Measurements from ENCODE around the gene UPP1.
A peak's percentile ranks its signal among the peaks of the same experiment; 100 is the strongest.

UPP1 gene

GRCh38 chr7:48094861-48095293 lies 5.8 kb downstream of the UPP1 start:
- H3K4me3 Mint-ChIP-seq = no peak overlapping the region
- intact Hi-C loops (cut with micrococcal nuclease) = no loop called here
- H3K36me3 Mint-ChIP-seq (ENCODE audit: low read depth) = peaks cover 93% of the 10 kb centered on the region

DNA sequence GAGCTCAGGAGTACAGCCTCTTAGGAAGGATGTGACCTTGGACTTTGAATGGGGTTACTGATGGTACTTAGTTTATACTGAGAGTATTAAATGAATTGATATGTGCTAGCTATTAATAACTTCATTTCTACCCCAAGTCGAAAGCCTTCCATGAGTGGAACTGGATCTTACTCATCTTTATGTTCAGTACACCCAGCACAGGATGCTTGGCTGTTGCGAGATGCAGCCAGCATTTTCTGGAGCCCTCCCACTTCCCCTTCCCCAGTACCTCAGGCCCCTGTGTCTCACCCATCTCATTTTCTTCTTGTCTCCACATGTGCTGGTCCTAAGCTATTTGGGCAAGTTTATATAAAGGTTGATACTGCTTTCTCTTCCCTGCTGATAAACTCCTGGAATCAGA lies 7.2 kb downstream of the UPP1 start:
- peak overlapping the region; percentile 2 for H3K4me3 Mint-ChIP-seq
- no peaks in the 10 kb centered on the region for H3K9me3 Mint-ChIP-seq
- peaks cover 86% of the 10 kb centered on the region for H3K4me1 Mint-ChIP-seq (ENCODE audit: low read depth)
- intact Hi-C loops (cut with micrococcal nuclease) = no loop called here
- peaks cover 90% of the 10 kb centered on the region for H3K36me3 Mint-ChIP-seq (ENCODE audit: low read depth)
- H3K27ac Mint-ChIP-seq = peak overlapping the region; percentile 86
- H3K27me3 Mint-ChIP-seq = no peaks in the 10 kb centered on the region

More at GRCh38 chr7:48094861-48095293, 5.8 kb downstream of the UPP1 start:
- Mint-ChIP-seq H3K27ac (peak overlapping the region; percentile 86), H3K27me3 (no peaks in the 10 kb centered on the region), H3K4me1 (ENCODE audit: low read depth) (peaks cover 99% of the 10 kb centered on the region), H3K9me3 (no peaks in the 10 kb centered on the region)

DNA sequence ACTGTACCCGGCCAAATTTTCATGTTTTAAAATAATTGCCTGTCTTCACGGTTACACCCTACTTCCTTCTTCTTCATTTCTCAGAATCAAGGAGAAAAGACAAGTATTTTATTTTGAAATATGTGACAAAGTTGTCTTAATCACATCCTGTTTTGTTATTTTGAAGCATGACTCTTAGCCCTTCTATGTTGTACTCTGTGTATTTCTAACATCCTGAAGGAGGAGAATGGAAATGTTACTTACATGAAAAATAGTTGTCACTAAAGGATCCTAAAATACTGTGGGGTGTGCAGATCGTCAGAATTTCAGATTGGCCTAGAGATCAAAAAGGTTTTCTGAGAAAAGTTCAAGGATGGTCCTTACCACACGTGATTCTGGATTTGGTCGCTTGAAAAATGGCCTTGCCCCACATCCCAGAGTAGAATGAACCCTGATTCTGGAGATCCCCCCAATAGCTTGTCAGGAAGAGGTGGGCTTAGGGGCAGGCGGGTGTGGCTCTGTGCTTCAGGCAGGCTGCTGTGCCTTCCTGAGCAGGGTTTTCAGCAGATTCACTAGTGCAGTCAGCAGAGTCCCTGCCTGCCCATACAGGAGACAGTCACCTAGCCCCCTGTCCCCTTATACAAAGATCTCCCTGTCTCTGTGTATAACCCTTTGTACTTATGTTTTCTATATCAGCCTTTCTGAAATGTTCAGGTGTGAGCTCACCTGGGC lies 8.6 kb downstream of the UPP1 start:
- Mint-ChIP-seq H3K9me3 (no peaks in the 10 kb centered on the region), H3K4me1 (ENCODE audit: low read depth) (peaks cover 77% of the 10 kb centered on the region), H3K4me3 (peak overlapping the region; percentile 51), H3K36me3 (ENCODE audit: low read depth) (peaks cover 90% of the 10 kb centered on the region), H3K27ac (peak overlapping the region; percentile 86), H3K27me3 (no peaks in the 10 kb centered on the region)
- intact Hi-C loops (cut with micrococcal nuclease) = no loop called here

GRCh38 chr7:48098846-48099245 lies 9.8 kb downstream of the UPP1 start:
- peak overlapping the region; percentile 86 for H3K27ac Mint-ChIP-seq
- intact Hi-C loops (cut with micrococcal nuclease) = no loop called here
- H3K4me1 Mint-ChIP-seq (ENCODE audit: low read depth) = peaks cover 66% of the 10 kb centered on the region
- no peaks in the 10 kb centered on the region for H3K27me3 Mint-ChIP-seq
- no peak overlapping the region for H3K4me3 Mint-ChIP-seq
- no peaks in the 10 kb centered on the region for H3K9me3 Mint-ChIP-seq
- peaks cover 90% of the 10 kb centered on the region for H3K36me3 Mint-ChIP-seq (ENCODE audit: low read depth)

GRCh38 chr7:48099781-48100180 lies 10.7 kb downstream of the UPP1 start:
- Mint-ChIP-seq H3K27ac (peak overlapping the region; percentile 86), H3K9me3 (no peaks in the 10 kb centered on the region), H3K4me3 (no peak overlapping the region), H3K4me1 (ENCODE audit: low read depth) (peaks cover 56% of the 10 kb centered on the region), H3K36me3 (ENCODE audit: low read depth) (peaks cover 90% of the 10 kb centered on the region), H3K27me3 (no peaks in the 10 kb centered on the region)
- intact Hi-C loops (cut with micrococcal nuclease) = no loop called here

- Mint-ChIP-seq H3K4me1 (ENCODE audit: low read depth) (peaks cover 41% of the 10 kb centered on the region), H3K27ac (no peak overlapping the region), H3K4me3 (no peak overlapping the region), H3K36me3 (ENCODE audit: low read depth) (peaks cover 90% of the 10 kb centered on the region), H3K27me3 (no peaks in the 10 kb centered on the region), H3K9me3 (no peaks in the 10 kb centered on the region)
- intact Hi-C loops (cut with micrococcal nuclease) = no loop called here
These were observed 12.3 kb downstream of the UPP1 start for GRCh38 chr7:48101352-48101751.

GRCh38 chr7:48101968-48102367 lies 12.9 kb downstream of the UPP1 start:
- intact Hi-C loops (cut with micrococcal nuclease) = no loop called here
- Mint-ChIP-seq H3K27me3 (no peaks in the 10 kb centered on the region), H3K4me1 (ENCODE audit: low read depth) (peaks cover 34% of the 10 kb centered on the region), H3K9me3 (no peaks in the 10 kb centered on the region), H3K4me3 (no peak overlapping the region), H3K27ac (peak overlapping the region; percentile 7), H3K36me3 (ENCODE audit: low read depth) (peaks cover 90% of the 10 kb centered on the region)

DNA sequence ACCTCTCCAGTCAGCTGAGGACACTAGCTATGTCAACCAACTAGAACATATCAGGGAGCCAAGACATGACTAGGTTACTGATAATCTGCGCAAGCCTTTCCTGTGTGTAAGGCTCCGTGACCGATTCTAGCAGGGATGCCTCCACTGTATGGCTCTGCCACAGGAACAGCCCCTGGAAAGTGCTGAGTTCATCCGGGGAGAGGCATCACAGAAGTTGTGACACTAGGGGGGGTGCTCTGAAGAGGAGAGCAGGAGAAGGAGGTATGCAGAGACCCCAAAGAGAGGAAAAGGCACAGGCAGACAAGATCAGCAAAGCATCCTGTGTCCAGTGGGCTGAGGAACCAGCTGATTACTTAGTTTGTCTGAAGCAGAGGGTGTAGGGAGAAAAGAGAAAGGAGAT lies 13.5 kb downstream of the UPP1 start:
- no peaks in the 10 kb centered on the region for H3K9me3 Mint-ChIP-seq
- no peaks in the 10 kb centered on the region for H3K27me3 Mint-ChIP-seq
- H3K27ac Mint-ChIP-seq = peak overlapping the region; percentile 7
- peaks cover 94% of the 10 kb centered on the region for H3K36me3 Mint-ChIP-seq (ENCODE audit: low read depth)
- peaks cover 29% of the 10 kb centered on the region for H3K4me1 Mint-ChIP-seq (ENCODE audit: low read depth)
- intact Hi-C loops (cut with micrococcal nuclease) = no loop called here
- no peak overlapping the region for H3K4me3 Mint-ChIP-seq

DNA sequence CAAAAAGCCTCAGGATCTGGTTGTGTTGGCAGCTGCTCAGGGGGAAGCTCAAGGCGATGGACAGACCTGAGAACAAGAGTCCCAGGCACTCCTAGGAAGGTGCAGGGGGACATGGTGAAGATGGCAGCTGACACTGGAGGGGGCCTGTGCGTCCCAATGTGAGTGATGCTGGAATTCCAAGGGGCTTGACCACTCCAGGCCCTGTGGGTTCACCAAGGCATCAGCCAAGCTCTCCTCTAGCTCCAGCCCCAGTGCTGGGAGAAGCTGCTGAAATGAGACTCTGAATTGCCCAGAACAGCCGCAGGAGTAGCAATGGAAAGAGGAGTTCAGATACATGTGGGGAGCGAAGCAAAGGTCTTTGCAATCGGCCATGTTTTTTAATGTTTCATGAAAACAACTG lies 16.0 kb downstream of the UPP1 start:
- Mint-ChIP-seq H3K27me3 (no peaks in the 10 kb centered on the region), H3K9me3 (no peaks in the 10 kb centered on the region), H3K36me3 (ENCODE audit: low read depth) (peaks cover 91% of the 10 kb centered on the region), H3K4me1 (ENCODE audit: low read depth) (peaks cover 11% of the 10 kb centered on the region), H3K27ac (no peak overlapping the region), H3K4me3 (no peak overlapping the region)
- intact Hi-C loops (cut with micrococcal nuclease) = no loop called here

DNA sequence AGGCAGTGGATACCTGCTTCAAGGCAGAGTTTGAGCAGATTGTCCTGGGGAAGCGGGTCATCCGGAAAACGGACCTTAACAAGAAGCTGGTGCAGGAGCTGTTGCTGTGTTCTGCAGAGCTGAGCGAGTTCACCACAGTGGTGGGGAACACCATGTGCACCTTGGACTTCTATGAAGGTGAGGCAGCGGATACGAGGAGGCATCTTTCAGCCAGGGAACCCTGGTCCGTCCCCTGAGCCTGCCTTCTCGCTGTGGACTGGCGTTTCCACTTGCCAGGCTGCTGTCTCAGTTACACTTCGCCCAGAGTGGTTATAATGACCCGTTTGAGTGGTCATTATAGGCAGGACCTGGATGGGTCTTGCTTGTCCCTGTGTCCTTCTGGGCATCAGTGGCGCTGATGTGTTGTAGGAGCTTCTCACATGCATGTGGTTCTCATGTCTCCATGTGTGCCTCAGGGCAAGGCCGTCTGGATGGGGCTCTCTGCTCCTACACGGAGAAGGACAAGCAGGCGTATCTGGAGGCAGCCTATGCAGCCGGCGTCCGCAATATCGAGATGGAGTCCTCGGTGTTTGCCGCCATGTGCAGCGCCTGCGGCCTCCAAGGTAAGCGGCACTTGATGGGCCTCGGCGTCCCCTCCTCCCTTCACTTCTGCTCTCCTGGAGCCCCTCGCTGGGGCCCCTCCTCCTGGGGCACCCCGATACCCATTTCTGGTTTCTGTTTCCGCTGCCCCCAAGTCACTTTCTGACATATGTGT lies 18.0 kb downstream of the UPP1 start:
- Mint-ChIP-seq H3K27me3 (no peaks in the 10 kb centered on the region), H3K9me3 (no peaks in the 10 kb centered on the region), H3K27ac (no peak overlapping the region), H3K4me3 (no peak overlapping the region), H3K36me3 (ENCODE audit: low read depth) (peaks cover 74% of the 10 kb centered on the region), H3K4me1 (ENCODE audit: low read depth) (peaks cover 10% of the 10 kb centered on the region)
- intact Hi-C loops (cut with micrococcal nuclease) = no loop called here

DNA sequence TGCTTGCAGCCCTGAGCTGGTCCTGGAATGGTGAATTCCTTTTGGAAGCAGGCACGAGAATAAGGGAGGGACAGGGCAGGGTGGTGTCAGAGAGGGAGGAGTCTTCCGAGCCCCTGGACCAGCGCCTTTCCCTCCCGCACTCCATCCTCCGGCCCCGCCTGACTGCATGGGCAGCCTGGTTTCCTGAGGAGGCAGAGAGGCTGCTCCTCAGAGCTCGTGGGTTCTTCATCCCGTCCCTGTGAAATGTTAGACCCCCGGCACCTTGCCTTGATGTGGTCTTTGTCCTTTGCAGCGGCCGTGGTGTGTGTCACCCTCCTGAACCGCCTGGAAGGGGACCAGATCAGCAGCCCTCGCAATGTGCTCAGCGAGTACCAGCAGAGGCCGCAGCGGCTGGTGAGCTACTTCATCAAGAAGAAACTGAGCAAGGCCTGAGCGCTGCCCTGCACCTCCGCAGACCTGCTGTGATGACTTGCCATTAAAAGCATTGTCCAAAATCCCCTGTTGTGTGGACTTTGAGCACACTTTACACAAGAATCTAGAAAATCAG lies 18.9 kb downstream of the UPP1 start:
- H3K9me3 Mint-ChIP-seq = no peaks in the 10 kb centered on the region
- intact Hi-C loops (cut with micrococcal nuclease) = no loop called here
- H3K4me1 Mint-ChIP-seq (ENCODE audit: low read depth) = peaks cover 14% of the 10 kb centered on the region
- no peak overlapping the region for H3K4me3 Mint-ChIP-seq
- H3K36me3 Mint-ChIP-seq (ENCODE audit: low read depth) = peaks cover 65% of the 10 kb centered on the region
- H3K27ac Mint-ChIP-seq = no peak overlapping the region
- H3K27me3 Mint-ChIP-seq = no peaks in the 10 kb centered on the region

- Mint-ChIP-seq H3K4me3 (no peak overlapping the region), H3K27ac (no peak overlapping the region), H3K4me1 (ENCODE audit: low read depth) (peaks cover 26% of the 10 kb centered on the region), H3K9me3 (no peaks in the 10 kb centered on the region), H3K36me3 (ENCODE audit: low read depth) (peaks cover 53% of the 10 kb centered on the region), H3K27me3 (no peaks in the 10 kb centered on the region)
- intact Hi-C loops (cut with micrococcal nuclease) = no loop called here
These were observed 20.1 kb downstream of the UPP1 start for GRCh38 chr7:48108959-48109847.

- peaks cover 6% of the 10 kb centered on the region for H3K27me3 Mint-ChIP-seq
- H3K27ac Mint-ChIP-seq = no peak overlapping the region
- intact Hi-C loops (cut with micrococcal nuclease) = loop anchor here (1.0 kb wide), 2 partner anchors 119 to 165 kb away; no protein-coding TSS in a partner anchor
- H3K36me3 Mint-ChIP-seq (ENCODE audit: low read depth) = peaks cover 44% of the 10 kb centered on the region
- peaks cover 29% of the 10 kb centered on the region for H3K4me1 Mint-ChIP-seq (ENCODE audit: low read depth)
- no peak overlapping the region for H3K4me3 Mint-ChIP-seq
- no peaks in the 10 kb centered on the region for H3K9me3 Mint-ChIP-seq
These were observed 21.0 kb downstream of the UPP1 start for GRCh38 chr7:48109848-48110663.
